Measurements from ENCODE around the gene PTPRO. TPM values are rescaled to one million over a fixed set of nuclear protein-coding genes. Genes with fewer than 3 reads are reported as not detected.

PTPRO gene
- polyA plus RNA-seq, 1 of the 3 experiments (the other 2 are of a cell fraction), result 1.4 TPM

DNA sequence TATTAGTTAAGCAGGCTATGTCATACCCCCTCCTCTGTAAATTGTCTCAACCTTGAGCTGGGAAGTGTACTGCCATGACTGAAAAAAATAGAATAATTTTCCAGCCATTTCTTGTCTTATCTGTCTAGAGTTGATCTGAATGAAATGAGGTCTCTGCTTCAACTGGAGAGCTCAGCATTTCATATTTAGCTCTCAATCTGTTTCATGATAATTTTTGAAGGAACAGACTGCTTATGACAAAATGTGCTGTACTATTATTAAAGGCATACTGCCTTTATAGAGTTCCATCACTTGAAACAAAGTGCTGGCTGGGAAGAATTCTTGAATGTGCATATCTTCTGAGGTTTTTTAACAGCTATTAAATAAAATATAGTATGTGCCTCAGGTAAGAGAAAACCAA lies 19.1 kb downstream of the PTPRO start (continued):
- TF ChIP-seq REST (IDR thresholded peaks at IDR 0.05; ENCODE audit: low read depth, low read length), result no peak

DNA sequence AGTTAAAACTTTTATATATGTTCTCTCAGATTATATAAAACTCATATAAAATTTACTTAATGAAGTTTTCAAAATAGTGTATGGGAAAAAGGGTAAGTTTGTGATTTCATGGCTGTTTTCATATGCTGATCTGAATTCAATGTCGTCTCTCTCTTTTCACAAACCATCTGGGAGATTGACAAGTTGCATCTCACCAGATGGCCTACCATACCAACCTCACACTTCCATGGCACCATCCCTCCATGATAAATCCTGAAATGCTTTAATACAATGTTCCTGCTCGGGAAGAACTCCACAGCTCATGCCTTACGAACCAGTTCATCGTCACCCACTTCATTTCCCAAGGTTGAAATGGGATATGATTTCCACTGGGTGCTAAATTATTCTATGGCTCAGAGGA lies 22.3 kb downstream of the PTPRO start:
- Histone ChIP-seq H3K27ac (ENCODE audit: low read depth in 2 of 2, low read length in 1 of 2) (no peak overlapping the region), H2AFZ (ENCODE audit: low read depth) (no peak overlapping the region), H3K36me3 (replicated peaks in 1 of 2; ENCODE audit: control insufficient read depth in 1 of 2, insufficient read depth in 2 of 2, low read length in 1 of 2) (no peaks in the 10 kb centered on the region), H3K9me3 (no peaks in the 10 kb centered on the region), H3K4me3 (ENCODE audit: low read depth in 2 of 2, low read length in 1 of 2) (no peak overlapping the region), H3K9me2 (no peaks in the 10 kb centered on the region), H3K4me1 (ENCODE audit: control insufficient read depth in 1 of 2, insufficient read depth in 2 of 2, low read depth in 1 of 2, low read length in 1 of 2) (no peaks in the 10 kb centered on the region; a peak in 1 of 4 replicates), H4K20me1 (ENCODE audit: insufficient read depth) (no peaks in the 10 kb centered on the region), H3K27me3 (ENCODE audit: insufficient read depth) (no peaks in the 10 kb centered on the region), H3K9ac (no peak overlapping the region), H3K79me2 (ENCODE audit: insufficient read depth) (no peaks in the 10 kb centered on the region), H3K4me2 (no peak overlapping the region), H3F3A (replicated peaks; ENCODE audit: insufficient read depth) (no peaks in the 10 kb centered on the region)
- CTCF ChIA-PET, result no interaction called here
- no peak for TF ChIP-seq JUND (IDR thresholded peaks at IDR 0.05)
- no peak for TF ChIP-seq ELF1 (IDR thresholded peaks at IDR 0.05)
- no peak for TF ChIP-seq RFX5 (IDR thresholded peaks at IDR 0.05; ENCODE audit: low read length)
- no peak for TF ChIP-seq SIN3A (IDR thresholded peaks at IDR 0.05; ENCODE audit: borderline replicate concordance, low read depth, low read length)
- no peak for TF ChIP-seq YY1 (IDR thresholded peaks at IDR 0.05; ENCODE audit: low read depth)
- no peak for TF ChIP-seq MEF2A (IDR thresholded peaks at IDR 0.05; ENCODE audit: borderline replicate concordance, low read depth)
- 82% methylated on average over 4 of the region's 4 CpGs for WGBS (ENCODE audit: low lambda C conversion rate)
- DNase-seq, result no peak
- POLR2A ChIA-PET, result no interaction called here

- Histone ChIP-seq H3K9me2 (no peaks in the 10 kb centered on the region), H3K79me2 (ENCODE audit: insufficient read depth) (no peaks in the 10 kb centered on the region), H3K9me3 (no peaks in the 10 kb centered on the region), H2AFZ (ENCODE audit: low read depth) (no peak overlapping the region), H3K4me3 (ENCODE audit: low read depth in 2 of 2, low read length in 1 of 2) (no peak overlapping the region), H3F3A (replicated peaks; ENCODE audit: insufficient read depth) (no peaks in the 10 kb centered on the region), H3K27ac (ENCODE audit: low read depth in 2 of 2, low read length in 1 of 2) (no peak overlapping the region), H3K9ac (no peak overlapping the region), H3K4me1 (ENCODE audit: control insufficient read depth in 1 of 2, insufficient read depth in 2 of 2, low read depth in 1 of 2, low read length in 1 of 2) (no peaks in the 10 kb centered on the region), H3K27me3 (ENCODE audit: insufficient read depth) (no peaks in the 10 kb centered on the region), H3K4me2 (no peak overlapping the region), H4K20me1 (ENCODE audit: insufficient read depth) (no peaks in the 10 kb centered on the region), H3K36me3 (replicated peaks in 1 of 2; ENCODE audit: control insufficient read depth in 1 of 2, insufficient read depth in 2 of 2, low read length in 1 of 2) (no peaks in the 10 kb centered on the region)
- ChIA-PET POLR2A (no interaction called here), CTCF (no interaction called here)
- WGBS (ENCODE audit: low lambda C conversion rate), result 41% methylated on average over 3 of the region's 3 CpGs
- TF ChIP-seq CHD2 (IDR thresholded peaks at IDR 0.05; ENCODE audit: low read length, partially characterized antibody) (no peak), ELF1 (IDR thresholded peaks at IDR 0.05) (no peak), YY1 (IDR thresholded peaks at IDR 0.05; ENCODE audit: low read depth) (no peak)
- DNase-seq, result no peak
Measured at GRCh38 chr12:15346488-15346887, 24.2 kb downstream of the PTPRO start.

Measured in SK-N-SH (cell line).